ENCODE data around the gene FCRLA.

- TF ChIP-seq POLR2A (IDR thresholded peaks at IDR 0.05) = no peak
- no peak for TF ChIP-seq CTCF (IDR thresholded peaks at IDR 0.05)
Measured at GRCh38 chr1:161737625-161738024, 30.6 kb downstream of the FCRLA start.

Data from thyroid gland (tissue), 4 donors.